Raji (cell line): ENCODE results near the gene CCNI.

Experiments
- POLR2A ChIP-seq: IDR thresholded peaks from 2 replicates; pipeline ENCODE4 v1.6.1; 2011; ENCODE audit warnings: low read depth, low read length, control low read depth; ENCODE audit not compliant: insufficient read depth

Gene CCNI

DNA sequence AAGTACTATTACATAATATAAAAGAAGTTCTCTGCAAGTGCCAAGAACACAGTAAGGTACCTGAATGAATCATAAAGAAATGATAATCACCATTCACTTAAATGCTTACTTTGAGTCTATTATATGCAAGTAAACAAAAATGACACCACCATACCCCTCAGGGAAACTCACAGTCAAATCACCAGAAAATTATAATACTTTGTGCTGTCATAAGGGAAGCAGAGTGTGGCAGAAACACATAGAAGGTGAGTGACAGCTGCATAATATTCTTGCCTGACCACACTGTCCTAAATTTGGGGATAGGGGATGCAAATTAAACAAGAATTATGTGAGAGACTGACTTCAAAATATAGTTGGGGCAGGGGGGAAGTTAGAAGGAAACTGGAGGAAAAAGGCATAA lies 12.9 kb downstream of the CCNI start:
- TF ChIP-seq POLR2A = no peak

DNA sequence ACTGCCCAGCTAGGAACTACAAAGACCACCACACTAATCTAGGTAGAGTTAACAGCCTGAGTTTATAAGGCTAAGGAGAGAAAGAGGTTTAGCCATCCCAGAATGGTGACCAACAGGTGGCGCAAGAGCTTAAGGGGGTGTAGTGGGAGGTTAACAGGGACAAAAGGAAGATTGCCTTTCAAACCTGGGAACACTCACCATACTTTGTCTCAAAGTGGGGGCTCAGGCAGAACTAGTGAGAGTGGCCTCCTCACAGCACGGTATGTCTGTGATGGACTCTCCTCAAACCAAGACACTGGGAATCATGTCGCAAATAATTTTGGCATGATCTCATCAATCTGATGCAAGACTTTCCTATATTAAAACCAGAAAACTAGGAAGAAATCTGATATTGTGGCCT lies 23.4 kb downstream of the CCNI start:
- TF ChIP-seq POLR2A = no peak

GRCh38 chr4:77050962-77051361 lies 24.8 kb downstream of the CCNI start:
- no peak for TF ChIP-seq POLR2A

DNA sequence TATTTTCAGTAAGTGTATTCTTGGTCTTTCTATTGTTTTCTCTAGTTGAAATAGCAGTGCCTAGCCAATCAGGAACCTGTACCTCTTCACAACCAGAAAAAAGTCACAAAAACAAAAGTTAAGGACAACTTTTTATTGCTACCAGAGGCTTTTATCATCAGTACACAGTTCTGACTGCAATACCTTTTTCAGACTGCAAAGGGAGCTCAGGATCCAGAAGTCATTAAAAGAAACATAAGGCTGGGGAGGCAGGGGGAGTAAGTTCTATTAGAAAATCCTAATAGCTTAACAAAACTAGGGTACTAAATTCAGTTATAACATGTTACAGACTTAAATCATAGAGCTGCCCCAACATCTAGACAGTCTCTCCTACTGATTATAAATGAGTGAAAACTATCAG lies 28.8 kb downstream of the CCNI start:
- no peak for TF ChIP-seq POLR2A

GRCh38 chr4:77045490-77045889 lies 30.3 kb downstream of the CCNI start:
- TF ChIP-seq POLR2A = no peak

- no peak for TF ChIP-seq POLR2A
Measured at GRCh38 chr4:77044461-77045150, 31.2 kb downstream of the CCNI start.

- no peak for TF ChIP-seq POLR2A
Measured at GRCh38 chr4:77043507-77044136, 32.2 kb downstream of the CCNI start.

DNA sequence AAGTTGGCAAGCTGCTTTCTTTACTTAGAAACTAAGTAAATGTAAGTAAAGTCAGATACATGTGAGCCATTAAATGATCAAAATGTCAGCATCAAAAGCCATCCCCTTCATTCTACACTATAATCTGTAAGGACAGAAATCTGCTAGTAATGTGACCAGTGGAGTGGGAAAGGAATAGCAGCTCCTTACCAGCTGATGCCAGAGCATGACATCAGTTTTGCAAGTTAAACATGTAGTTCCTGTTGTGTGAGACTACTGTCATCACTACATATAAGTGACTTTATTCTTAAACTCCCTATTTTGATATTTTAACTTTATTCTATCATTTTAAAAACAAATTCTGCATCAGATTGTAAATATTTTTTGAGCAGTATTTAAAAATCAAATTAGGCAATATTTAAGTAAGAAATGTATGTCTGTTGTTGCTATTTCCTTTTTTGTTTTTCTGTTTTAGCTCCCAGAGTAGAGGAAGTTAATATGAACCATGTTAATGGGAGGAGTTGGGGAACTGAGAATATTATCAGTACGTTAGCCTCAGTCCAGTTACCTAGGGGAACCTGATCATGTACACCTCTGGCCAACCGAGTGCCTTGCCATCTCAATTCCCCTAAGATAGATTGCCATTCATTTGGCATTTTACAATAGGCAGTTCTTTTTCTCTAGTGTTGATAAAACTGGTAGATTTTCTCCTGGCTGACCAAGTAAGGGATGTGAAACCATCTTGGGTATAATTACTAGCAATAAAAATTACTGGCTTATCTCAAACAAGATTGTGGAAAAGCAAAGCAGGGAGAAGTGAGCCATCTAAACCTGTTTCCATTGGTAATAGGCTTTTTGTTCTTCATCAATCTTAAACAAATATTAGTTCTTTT lies 34.7 kb downstream of the CCNI start:
- no peak for TF ChIP-seq POLR2A

- TF ChIP-seq POLR2A = no peak
Measured at GRCh38 chr4:77040270-77040669, 35.5 kb downstream of the CCNI start.

DNA sequence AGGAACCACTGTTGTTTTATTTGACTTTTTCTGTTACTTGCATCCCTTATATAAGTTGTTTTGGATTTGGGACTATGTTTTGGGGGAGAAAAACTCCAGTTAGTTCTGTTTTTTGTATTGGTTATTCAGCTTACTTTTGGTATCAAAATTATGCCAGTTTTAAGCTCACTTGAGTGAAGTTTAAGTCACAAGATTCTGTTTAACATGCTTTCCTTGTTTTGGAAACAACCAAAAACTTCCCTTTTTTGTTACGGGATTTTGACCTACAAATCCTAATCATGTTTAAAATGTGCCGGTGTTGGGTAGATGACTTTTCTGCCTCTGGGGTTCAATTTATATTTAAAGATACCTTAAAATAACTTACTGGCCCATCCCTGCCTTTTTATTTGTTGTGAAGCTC lies 36.0 kb downstream of the CCNI start:
- no peak for TF ChIP-seq POLR2A

- TF ChIP-seq POLR2A = no peak
Measured at GRCh38 chr4:77037736-77038135, 38.1 kb downstream of the CCNI start.

DNA sequence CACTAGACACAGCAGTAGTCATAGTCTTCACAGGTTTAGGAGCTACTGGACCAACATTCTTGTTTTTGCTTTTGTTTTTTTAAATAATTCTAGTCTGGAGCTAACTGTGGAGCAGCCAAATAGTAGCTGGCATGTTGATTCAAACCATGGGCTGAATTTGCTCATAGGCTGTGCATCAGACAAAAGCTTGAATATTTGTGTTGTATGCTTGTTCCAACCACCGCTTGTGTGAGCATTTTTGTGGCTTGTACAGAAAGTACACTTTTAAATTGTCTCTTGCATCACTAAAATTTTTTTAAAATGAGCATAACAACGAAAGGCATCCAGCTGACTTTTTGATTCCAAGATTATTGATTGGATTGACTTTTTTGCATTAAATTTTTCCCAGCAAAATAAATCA lies 39.6 kb downstream of the CCNI start:
- no peak for TF ChIP-seq POLR2A

GRCh38 chr4:77035153-77035552 lies 40.6 kb downstream of the CCNI start:
- no peak for TF ChIP-seq POLR2A

GRCh38 chr4:77031544-77031943 lies 44.2 kb downstream of the CCNI start:
- TF ChIP-seq POLR2A = no peak

DNA sequence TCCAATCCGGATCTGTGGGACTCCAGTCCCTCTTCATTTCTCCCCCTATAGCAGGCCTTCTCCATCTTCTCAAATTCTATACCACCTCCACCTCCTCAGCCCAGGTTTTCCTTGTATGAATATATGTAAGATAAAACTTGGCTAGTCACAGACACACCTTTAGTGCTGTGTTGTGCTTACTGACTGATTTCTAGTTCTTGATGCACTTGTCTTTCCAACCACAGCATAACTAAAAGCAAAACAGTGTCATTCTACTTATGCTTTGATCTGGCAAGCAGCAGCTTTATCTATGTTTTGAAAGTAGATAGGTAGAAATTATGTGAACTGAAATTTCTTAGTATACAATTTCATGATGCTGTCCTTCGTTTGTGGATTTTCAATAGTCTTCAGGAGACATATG lies 47.5 kb downstream of the CCNI start:
- no peak for TF ChIP-seq POLR2A

DNA sequence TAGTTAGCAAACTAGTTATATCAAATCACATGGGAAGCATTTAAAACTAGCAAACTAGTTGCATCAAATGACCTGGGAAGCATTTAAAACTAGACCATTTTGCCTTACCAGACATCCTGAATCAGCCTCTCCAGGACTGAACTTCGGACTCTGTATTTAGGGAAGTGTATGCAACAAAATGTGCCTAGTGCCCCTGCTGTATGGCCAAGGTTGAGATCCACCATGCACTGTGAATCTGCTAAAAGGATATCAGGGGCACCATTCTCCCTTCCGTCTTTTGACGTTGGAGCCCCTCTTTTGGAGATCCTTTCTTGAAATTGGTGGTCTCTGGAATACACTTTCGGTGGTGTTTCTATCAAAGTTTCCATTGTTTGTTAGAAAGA lies 49.5 kb downstream of the CCNI start:
- TF ChIP-seq POLR2A = no peak

- no peak for TF ChIP-seq POLR2A
Measured at GRCh38 chr4:77025643-77026321, 50.0 kb downstream of the CCNI start.
